ENCODE measurements around the gene CENATAC.
"Not testable (repeated sequence)": the region's sequence is repeated elsewhere in the genome, so short reads cannot be mapped to it uniquely, and the experiment has no call there.

CENATAC gene

GRCh38 chr11:119051440-119052162 lies 53.7 kb downstream of the CENATAC start:
- DNase-seq (ENCODE audit: low read depth in 2 of 3, low spot score in 2 of 3), result no peak

- no peak for DNase-seq (ENCODE audit: low read depth in 2 of 3, low spot score in 2 of 3)
Measured at GRCh38 chr11:119052163-119052814, 54.4 kb downstream of the CENATAC start.

- no peak for DNase-seq (ENCODE audit: low read depth in 2 of 3, low spot score in 2 of 3)
Measured at GRCh38 chr11:119054418-119054817, 56.5 kb downstream of the CENATAC start.

- no peak for DNase-seq (ENCODE audit: low read depth in 2 of 3, low spot score in 2 of 3)
Measured at GRCh38 chr11:119055901-119056300, 58.0 kb downstream of the CENATAC start.

- DNase-seq (ENCODE audit: low read depth in 2 of 3, low spot score in 2 of 3), result peak in 2 of 3 experiments; percentile 16 to 23
Measured at GRCh38 chr11:119056421-119056999, 58.6 kb downstream of the CENATAC start.

- DNase-seq (ENCODE audit: low read depth in 2 of 3, low spot score in 2 of 3), result peak; percentile 96 to 98 (median 98)
Measured at GRCh38 chr11:119057000-119057769, 59.2 kb downstream of the CENATAC start, which contains the start of gene HYOU1. Gene HYOU1 (minus strand): TSS chr11:119057205. CDS start chr11:119056160, 1,045 bp downstream.

- not testable (repeated sequence) for DNase-seq (ENCODE audit: low read depth in 2 of 3, low spot score in 2 of 3)
Measured at GRCh38 chr11:119059128-119059527, 61.2 kb downstream of the CENATAC start.

GRCh38 chr11:119061256-119061655 lies 63.3 kb downstream of the CENATAC start:
- DNase-seq (ENCODE audit: low read depth in 2 of 3, low spot score in 2 of 3), result no peak

- no peak for DNase-seq (ENCODE audit: low read depth in 2 of 3, low spot score in 2 of 3)
Measured at GRCh38 chr11:119062779-119063178, 64.8 kb downstream of the CENATAC start.

GRCh38 chr11:119065369-119065768 lies 67.4 kb downstream of the CENATAC start:
- no peak for DNase-seq (ENCODE audit: low read depth in 2 of 3, low spot score in 2 of 3)

Data from activated CD8-positive, alpha-beta memory T cell treated with anti-CD3 and anti-CD28 coated beads for 48 hours (primary cell).